ENCODE results near the gene SDF2L1. TPM values are rescaled to one million over a fixed set of nuclear protein-coding genes. Genes with fewer than 3 reads are reported as not detected.

Gene SDF2L1
- total and polyA plus RNA-seq, 9 of the 15 experiments (the other 6 are each of a cell fraction or from before 2014, with no cell fraction given): 15.1 to 989 (median 124) TPM

- TF ChIP-seq TFAP4 (CRISPR knock-in tag; IDR thresholded peaks at IDR 0.05; ENCODE audit: borderline replicate concordance): no peak
- TF ChIP-seq, protein P1, sequence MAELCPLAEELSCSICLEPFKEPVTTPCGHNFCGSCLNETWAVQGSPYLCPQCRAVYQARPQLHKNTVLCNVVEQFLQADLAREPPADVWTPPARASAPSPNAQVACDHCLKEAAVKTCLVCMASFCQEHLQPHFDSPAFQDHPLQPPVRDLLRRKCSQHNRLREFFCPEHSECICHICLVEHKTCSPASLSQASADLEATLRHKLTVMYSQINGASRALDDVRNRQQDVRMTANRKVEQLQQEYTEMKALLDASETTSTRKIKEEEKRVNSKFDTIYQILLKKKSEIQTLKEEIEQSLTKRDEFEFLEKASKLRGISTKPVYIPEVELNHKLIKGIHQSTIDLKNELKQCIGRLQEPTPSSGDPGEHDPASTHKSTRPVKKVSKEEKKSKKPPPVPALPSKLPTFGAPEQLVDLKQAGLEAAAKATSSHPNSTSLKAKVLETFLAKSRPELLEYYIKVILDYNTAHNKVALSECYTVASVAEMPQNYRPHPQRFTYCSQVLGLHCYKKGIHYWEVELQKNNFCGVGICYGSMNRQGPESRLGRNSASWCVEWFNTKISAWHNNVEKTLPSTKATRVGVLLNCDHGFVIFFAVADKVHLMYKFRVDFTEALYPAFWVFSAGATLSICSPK (IDR thresholded peaks at IDR 0.05; ENCODE audit: borderline replicate concordance): no peak
- no peak for TF ChIP-seq KAT7 (CRISPR knock-in tag; IDR thresholded peaks at IDR 0.05; ENCODE audit: borderline replicate concordance)
- no peak for TF ChIP-seq ZNF134 (CRISPR knock-in tag; conservative IDR thresholded peaks at IDR 0.05)
- peak; percentile 61 to 76; a peak in 3 of 4 replicates for TF ChIP-seq TBL1XR1 (IDR thresholded peaks at IDR 0.05; ENCODE audit: low read length in 2 of 2)
- TF ChIP-seq ZNF184 (CRISPR knock-in tag; IDR thresholded peaks at IDR 0.05): no peak
- no peak for TF ChIP-seq PHB2 (IDR thresholded peaks at IDR 0.05; ENCODE audit: low read depth)
- TF ChIP-seq ZNF41 (CRISPR knock-in tag; conservative IDR thresholded peaks at IDR 0.05): no peak
- peak; percentile 97 for TF ChIP-seq E2F1 (CRISPR knock-in tag; IDR thresholded peaks at IDR 0.05)
- TF ChIP-seq SPI1 (IDR thresholded peaks at IDR 0.05; ENCODE audit: borderline replicate concordance, low read depth, low read length): peak; percentile 67
- TF ChIP-seq ZNF175 (CRISPR knock-in tag; IDR thresholded peaks at IDR 0.05; ENCODE audit: low read depth): no peak
- TF ChIP-seq SOX6 (IDR thresholded peaks at IDR 0.05): no peak
- no peak for TF ChIP-seq ESRRA (IDR thresholded peaks at IDR 0.05; ENCODE audit: borderline replicate concordance, low read depth)
- TF ChIP-seq ZHX1 (conservative IDR thresholded peaks at IDR 0.05; ENCODE audit: low read length): peak; percentile 92; the same call in 1 of the 2 replicates
- TF ChIP-seq POLR2G (IDR thresholded peaks at IDR 0.05; ENCODE audit: low read depth, low read length): no peak
- TF ChIP-seq KAT2B (IDR thresholded peaks at IDR 0.05; ENCODE audit: low read depth, low read length): no peak
- TF ChIP-seq NEUROD1 (IDR thresholded peaks at IDR 0.05; ENCODE audit: borderline replicate concordance, low read depth, low read length, partially characterized antibody): peak; percentile 92
- no peak for TF ChIP-seq NFRKB (IDR thresholded peaks at IDR 0.05; ENCODE audit: low read depth)
- no peak for TF ChIP-seq KDM4B (IDR thresholded peaks at IDR 0.05; ENCODE audit: borderline replicate concordance in 2 of 2, low read depth in 1 of 2)
- no peak for TF ChIP-seq ATF3 (IDR thresholded peaks at IDR 0.05)
- peak; percentile 90 for TF ChIP-seq ATF3 (CRISPR knock-in tag; conservative IDR thresholded peaks at IDR 0.05)
- TF ChIP-seq MXI1 (IDR thresholded peaks at IDR 0.05; ENCODE audit: low read depth, low read length): peak; percentile 79
These were observed 10.0 kb downstream of the SDF2L1 start (continued) for GRCh38 chr22:21652010-21652546.
